CD14-positive monocyte (primary cell): ENCODE results near the gene THSD1. TPM values are rescaled to one million over a fixed set of nuclear protein-coding genes. Genes with fewer than 3 reads are reported as not detected.

Experiments
- DNase-seq, 3 donors: peaks; one replicate each; pipeline ENCODE4 v3.0.0-alpha.2; 2011 to 2022
- H2AFZ ChIP-seq: 2 replicates; pipeline ENCODE4 v1.6.0; 2012; ENCODE audit warnings: mild to moderate bottlenecking, low read depth, low read length, inconsistent platforms; ENCODE audit not compliant: insufficient read depth, poor library complexity, severe bottlenecking
- H3K27ac ChIP-seq, 2 donors: 1 replicate in 1 of 2; 2 replicates in 1 of 2; pipeline ENCODE4 v1.5.1; 2012 to 2013; ENCODE audit warnings: low read length in 2 of 2, control low read depth in 1 of 2, inconsistent platforms in 1 of 2, low read depth in 1 of 2, mild to moderate bottlenecking in 1 of 2
- H3K27me3 ChIP-seq, 2 donors: one replicate each; pipeline versions ENCODE4 v1.6.0 to v1.6.1; 2011 to 2013; ENCODE audit warnings: low read length in 2 of 2; ENCODE audit not compliant: control insufficient read depth in 2 of 2, insufficient read depth in 2 of 2
- H3K36me3 ChIP-seq, 2 donors: replicated peaks in 1 of 2; 1 replicate in 1 of 2; 2 replicates in 1 of 2; pipeline versions ENCODE4 v1.5.1 to v1.6.1; 2012 to 2013; ENCODE audit warnings: low read length in 2 of 2, control low read depth in 1 of 2, inconsistent platforms in 1 of 2, mild to moderate bottlenecking in 1 of 2; ENCODE audit not compliant: insufficient read depth in 2 of 2, control insufficient read depth in 1 of 2
- H3K4me1 ChIP-seq, 2 donors: 1 replicate in 1 of 2; 2 replicates in 1 of 2; pipeline versions ENCODE4 v1.5.1 to v1.6.1; 2012 to 2013; ENCODE audit warnings: low read length in 2 of 2, control low read depth in 1 of 2, inconsistent platforms in 1 of 2, mild to moderate bottlenecking in 1 of 2, moderate library complexity in 1 of 2; ENCODE audit not compliant: insufficient read depth in 2 of 2, control insufficient read depth in 1 of 2
- H3K4me2 ChIP-seq: replicated peaks from 2 replicates; pipeline ENCODE3; 2012; ENCODE audit warnings: low read length, moderate library complexity, mild to moderate bottlenecking; ENCODE audit not compliant: poor library complexity, severe bottlenecking; ENCODE audit errors: extremely low read depth
- H3K4me3 ChIP-seq, 3 experiments: fragments of 200-600 bp in 1 of 3; sonication (generic) in 1 of 3; replicated peaks in 1 of 3; 1 replicate in 2 of 3; 2 replicates in 1 of 3; pipeline ENCODE4 v1.5.1; 2011 to 2013; ENCODE audit warnings: low read length in 3 of 3, mild to moderate bottlenecking in 3 of 3, control low read depth in 2 of 3, low read depth in 2 of 3, inconsistent platforms in 1 of 3, moderate library complexity in 1 of 3
- H3K79me2 ChIP-seq: 2 replicates; pipeline ENCODE4 v1.6.0; 2012; ENCODE audit warnings: mild to moderate bottlenecking, control low read depth, inconsistent platforms, low read length, moderate library complexity; ENCODE audit not compliant: insufficient read depth
- H3K9ac ChIP-seq: 2 replicates; pipeline ENCODE4 v1.6.0; 2017; ENCODE audit warnings: low read length, mild to moderate bottlenecking; ENCODE audit not compliant: insufficient read depth, poor library complexity, severe bottlenecking
- H3K9me3 ChIP-seq, 2 donors: replicated peaks in 1 of 2; 1 replicate in 1 of 2; 2 replicates in 1 of 2; pipeline versions ENCODE4 v1.5.1 to v1.6.1; 2012 to 2013; ENCODE audit warnings: low read length in 2 of 2, control low read depth in 1 of 2; ENCODE audit not compliant: control insufficient read depth in 1 of 2, insufficient read depth in 1 of 2
- H4K20me1 ChIP-seq: 2 replicates; pipeline ENCODE4 v1.6.0; 2012; ENCODE audit warnings: mild to moderate bottlenecking, low read length, control low read depth, moderate library complexity; ENCODE audit not compliant: insufficient read depth
- H3K27ac Mint-ChIP-seq, 7 donors: one replicate each; pipeline ENCODE4 v1.8.0; 2020; ENCODE audit warnings: mild to moderate bottlenecking in 7 of 7, mixed read lengths in 7 of 7, moderate library complexity in 6 of 7, inconsistent platforms in 2 of 7
- H3K27me3 Mint-ChIP-seq, 3 donors: one replicate each; pipeline ENCODE4 v1.8.0; 2021 to 2022; ENCODE audit warnings: low read depth in 3 of 3, mild to moderate bottlenecking in 3 of 3, mixed read lengths in 3 of 3, moderate library complexity in 3 of 3, inconsistent platforms in 1 of 3
- H3K36me3 Mint-ChIP-seq, 2 donors: one replicate each; pipeline ENCODE4 v1.8.0; 2020; ENCODE audit warnings: mixed read lengths in 2 of 2, inconsistent platforms in 1 of 2, mild to moderate bottlenecking in 1 of 2
- H3K4me1 Mint-ChIP-seq: one replicate; pipeline ENCODE4 v1.8.0; 2020; ENCODE audit warnings: mild to moderate bottlenecking, mixed read lengths
- H3K4me3 Mint-ChIP-seq, 2 donors: one replicate each; pipeline ENCODE4 v1.8.0; 2020; ENCODE audit warnings: mild to moderate bottlenecking in 2 of 2, mixed read lengths in 2 of 2, moderate library complexity in 1 of 2
- H3K9me3 Mint-ChIP-seq, 7 donors: one replicate each; pipeline ENCODE4 v1.8.0; 2020 to 2022; ENCODE audit warnings: mixed read lengths in 7 of 7, mild to moderate bottlenecking in 6 of 7, moderate library complexity in 6 of 7, inconsistent platforms in 2 of 7
- WGBS: methylation state at CpG from one replicate; pipeline ENCODE4 v1.1.5; 2013; ENCODE audit warnings: missing lambda C conversion rate; ENCODE audit not compliant: insufficient coverage; 5-methylcytosine and 5-hydroxymethylcytosine counted together
- intact Hi-C, 2 donors: fragments of 100-400 bp; cut with micrococcal nuclease; formaldehyde crosslinking; loops; one replicate each; pipeline versions ENCODE4 v1.15.0 to v1.15.1; 2023
- polyA plus RNA-seq, 3 donors: library from polyadenylated mRNA; depleted of rRNA in 1 of 3; unstranded in 2 of 3; stranded (reverse) in 1 of 3; fragments of 300-500 nt in 2 of 3; fragments of >200 nt in 1 of 3; fragmentation: Illumina TruSeq in 2 of 3; gene quantifications; 1 replicate in 2 of 3; 2 replicates in 1 of 3; pipeline ENCODE4 v1.2.3, GENCODE V29; 2012 to 2021
- TF ChIP-seq, protein P1 (sequence below): fragments of 200-600 bp; IDR thresholded peaks from one replicate; pipeline ENCODE4 v1.8.0; 2022; ENCODE audit warnings: antibody characterized with exemption, mild to moderate bottlenecking

The THSD1 gene
- polyA plus RNA-seq, 3 donors = 0.52 TPM; not detected in 2

DNA sequence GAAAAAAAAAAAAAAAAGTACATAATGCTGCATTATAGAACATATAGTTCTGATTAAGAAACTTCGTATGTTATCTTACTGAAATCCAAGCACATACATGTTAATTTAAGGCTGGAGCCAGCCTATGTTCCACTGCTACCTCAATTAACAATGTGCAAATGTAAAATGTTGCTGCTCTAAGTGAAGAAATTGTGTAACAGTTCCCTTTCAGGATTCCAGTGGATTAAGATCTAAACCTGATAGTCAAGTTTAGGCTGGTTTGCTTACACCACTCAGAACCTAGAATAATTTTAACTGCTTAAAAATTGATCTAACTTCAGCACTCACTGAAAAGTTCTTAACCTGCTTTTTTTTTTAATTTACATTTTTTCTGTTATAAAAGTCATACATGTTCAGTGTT, 40.3 kb upstream of the THSD1 start:
- Mint-ChIP-seq H3K4me3 (no peak overlapping the region), H3K4me1 (peaks cover 31% of the 10 kb centered on the region), H3K27me3 (no peaks in the 10 kb centered on the region), H3K9me3 (peaks cover 0 to 2% (median 0%) of the 10 kb centered on the region in 7 donors), H3K27ac (peak overlapping the region in 1 of 7 donors; percentile 43), H3K36me3 (peaks cover 18 to 22% of the 10 kb centered on the region in 2 donors)
- no peak overlapping the region for H2AFZ ChIP-seq
- DNase-seq = no peak
- no CpG with 5 or more reads among the region's 1 CpG for WGBS
- H4K20me1 ChIP-seq = peaks cover 46% of the 10 kb centered on the region
- no peak overlapping the region for H3K27ac ChIP-seq
- no peaks in the 10 kb centered on the region for H3K9me3 ChIP-seq
- H3K4me3 ChIP-seq = no peak overlapping the region
- H3K36me3 ChIP-seq = peaks cover 14 to 28% of the 10 kb centered on the region in 2 donors
- peaks cover 20 to 22% of the 10 kb centered on the region in 2 donors for H3K4me1 ChIP-seq
- H3K79me2 ChIP-seq = peaks cover 79% of the 10 kb centered on the region
- H3K4me2 ChIP-seq = no peak overlapping the region
- intact Hi-C loops = no loop called here
- no peak overlapping the region for H3K9ac ChIP-seq
- TF ChIP-seq, protein P1, sequence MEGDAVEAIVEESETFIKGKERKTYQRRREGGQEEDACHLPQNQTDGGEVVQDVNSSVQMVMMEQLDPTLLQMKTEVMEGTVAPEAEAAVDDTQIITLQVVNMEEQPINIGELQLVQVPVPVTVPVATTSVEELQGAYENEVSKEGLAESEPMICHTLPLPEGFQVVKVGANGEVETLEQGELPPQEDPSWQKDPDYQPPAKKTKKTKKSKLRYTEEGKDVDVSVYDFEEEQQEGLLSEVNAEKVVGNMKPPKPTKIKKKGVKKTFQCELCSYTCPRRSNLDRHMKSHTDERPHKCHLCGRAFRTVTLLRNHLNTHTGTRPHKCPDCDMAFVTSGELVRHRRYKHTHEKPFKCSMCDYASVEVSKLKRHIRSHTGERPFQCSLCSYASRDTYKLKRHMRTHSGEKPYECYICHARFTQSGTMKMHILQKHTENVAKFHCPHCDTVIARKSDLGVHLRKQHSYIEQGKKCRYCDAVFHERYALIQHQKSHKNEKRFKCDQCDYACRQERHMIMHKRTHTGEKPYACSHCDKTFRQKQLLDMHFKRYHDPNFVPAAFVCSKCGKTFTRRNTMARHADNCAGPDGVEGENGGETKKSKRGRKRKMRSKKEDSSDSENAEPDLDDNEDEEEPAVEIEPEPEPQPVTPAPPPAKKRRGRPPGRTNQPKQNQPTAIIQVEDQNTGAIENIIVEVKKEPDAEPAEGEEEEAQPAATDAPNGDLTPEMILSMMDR = no peak
- no peaks in the 10 kb centered on the region for H3K27me3 ChIP-seq

DNA sequence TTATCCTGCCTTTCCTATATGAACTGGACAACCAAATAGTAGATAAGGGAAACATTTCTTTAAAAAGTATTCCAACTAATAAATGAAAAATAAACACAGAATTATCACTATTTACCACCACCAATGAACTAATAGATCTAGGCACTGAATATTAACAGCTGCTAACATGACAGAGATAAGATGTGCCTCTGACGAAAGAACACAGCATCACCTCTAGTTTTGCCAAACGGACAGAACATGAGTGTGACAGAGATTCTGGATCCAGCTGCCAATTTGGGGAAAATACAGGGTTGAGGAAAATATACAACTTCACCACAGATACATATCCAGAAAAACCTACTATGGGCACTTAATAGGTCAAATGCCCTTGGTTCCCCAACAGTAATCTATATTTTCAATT, 26.5 kb upstream of the THSD1 start:
- intact Hi-C loops = no loop called here
- H3K4me3 ChIP-seq = no peak overlapping the region
- DNase-seq = no peak
- Mint-ChIP-seq H3K4me3 (no peak overlapping the region), H3K9me3 (no peaks in the 10 kb centered on the region), H3K4me1 (no peaks in the 10 kb centered on the region), H3K36me3 (peaks cover 80 to 84% of the 10 kb centered on the region in 2 donors), H3K27ac (no peak overlapping the region), H3K27me3 (no peaks in the 10 kb centered on the region)
- no peak overlapping the region for H3K4me2 ChIP-seq
- no peak overlapping the region for H3K9ac ChIP-seq
- no peaks in the 10 kb centered on the region for H3K9me3 ChIP-seq
- no peaks in the 10 kb centered on the region for H3K27me3 ChIP-seq
- H3K27ac ChIP-seq = no peak overlapping the region
- no CpG with 5 or more reads among the region's 2 CpGs for WGBS
- peaks cover 77 to 96% of the 10 kb centered on the region in 2 donors for H3K36me3 ChIP-seq
- no peaks in the 10 kb centered on the region for H3K79me2 ChIP-seq
- H4K20me1 ChIP-seq = no peaks in the 10 kb centered on the region
- no peak overlapping the region for H2AFZ ChIP-seq
- TF ChIP-seq, protein P1 = no peak
- no peaks in the 10 kb centered on the region for H3K4me1 ChIP-seq
